Erythroblast (primary cell): Measurements from ENCODE around the gene ZNF280B.

Experiments
- GATA1 ChIP-seq: IDR thresholded peaks from 2 replicates; pipeline ENCODE4 v1.6.1; 2011; ENCODE audit warnings: low read depth, mild to moderate bottlenecking, control low read depth, low read length, moderate library complexity
- POLR2A ChIP-seq: IDR thresholded peaks from 2 replicates; pipeline ENCODE4 v1.6.1; 2011; ENCODE audit warnings: mild to moderate bottlenecking, low read length

GRCh38 chr22:22479116-22479515 is 29.4 kb downstream of the ZNF280B start:
- TF ChIP-seq POLR2A (no peak), GATA1 (no peak)
